Measurements from ENCODE around the gene NRDE2. TPM values are rescaled to one million over a fixed set of nuclear protein-coding genes. Genes with fewer than 3 reads are reported as not detected.

Gene NRDE2
- total RNA-seq, 2 donors from 2014 or later, result 21.1 to 34.6 TPM

Other genes with a start within 250 kb of the NRDE2 start
- 100 to 1,000 TPM in 1 of 2 donors, 10 to 100 TPM in 1; 90.2 to 146 TPM for gene PSMC1, start 75.4 kb downstream of the NRDE2 start, total RNA-seq
- 100 to 1,000 TPM; 354 to 402 TPM for gene CALM1, start 65.1 kb upstream of the NRDE2 start, total RNA-seq